Suprapubic skin (tissue), 4 donors: ENCODE data around the gene NOL11.

Source experiments
- EP300 ChIP-seq: sonication (generic); formaldehyde crosslinking; IDR thresholded peaks from one replicate; pipeline ENCODE4 v1.6.1; 2017; ENCODE audit warnings: antibody characterized with exemption
- POLR2A ChIP-seq, 2 donors: fragments of 450-650 bp; IDR thresholded peaks; one replicate each; pipeline ENCODE4 v1.6.1; 2017; ENCODE audit warnings: antibody characterized with exemption in 2 of 2, mild to moderate bottlenecking in 2 of 2, moderate library complexity in 2 of 2
- POLR2AphosphoS5 ChIP-seq, 3 donors: sonication (generic); formaldehyde crosslinking; IDR thresholded peaks; one replicate each; pipeline ENCODE4 v1.6.1; 2017; ENCODE audit warnings: antibody characterized with exemption in 3 of 3
- TF ChIP-seq, protein P1 (sequence below), 2 donors: fragments of 200-600 bp in 1 of 2; fragments of 450-650 bp in 1 of 2; sonication (generic) in 1 of 2; IDR thresholded peaks; one replicate each; pipeline ENCODE4 v1.5.1; 2016 to 2019; ENCODE audit warnings: antibody characterized with exemption in 2 of 2, mild to moderate bottlenecking in 1 of 2, moderate library complexity in 1 of 2

DNA sequence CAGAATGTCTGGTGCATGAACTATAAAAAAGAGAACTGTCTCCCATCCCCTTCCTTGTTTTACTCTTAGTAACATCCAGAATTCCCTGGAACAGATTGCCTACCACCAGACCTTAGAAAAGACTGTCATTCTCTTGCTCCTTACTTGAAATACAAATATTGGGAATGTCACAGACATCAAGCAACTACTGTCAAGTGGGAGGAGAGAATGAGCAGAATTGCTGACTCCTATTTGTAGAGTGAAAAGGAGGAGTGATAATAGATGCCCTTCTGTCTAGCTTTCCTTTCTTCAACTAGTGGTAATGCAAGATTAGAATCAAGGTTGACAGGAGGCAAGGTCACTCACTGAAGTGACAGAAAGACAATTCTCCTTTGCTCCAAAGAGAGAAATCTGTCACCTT, 23.9 kb upstream of the NOL11 start:
- TF ChIP-seq, protein P1, sequence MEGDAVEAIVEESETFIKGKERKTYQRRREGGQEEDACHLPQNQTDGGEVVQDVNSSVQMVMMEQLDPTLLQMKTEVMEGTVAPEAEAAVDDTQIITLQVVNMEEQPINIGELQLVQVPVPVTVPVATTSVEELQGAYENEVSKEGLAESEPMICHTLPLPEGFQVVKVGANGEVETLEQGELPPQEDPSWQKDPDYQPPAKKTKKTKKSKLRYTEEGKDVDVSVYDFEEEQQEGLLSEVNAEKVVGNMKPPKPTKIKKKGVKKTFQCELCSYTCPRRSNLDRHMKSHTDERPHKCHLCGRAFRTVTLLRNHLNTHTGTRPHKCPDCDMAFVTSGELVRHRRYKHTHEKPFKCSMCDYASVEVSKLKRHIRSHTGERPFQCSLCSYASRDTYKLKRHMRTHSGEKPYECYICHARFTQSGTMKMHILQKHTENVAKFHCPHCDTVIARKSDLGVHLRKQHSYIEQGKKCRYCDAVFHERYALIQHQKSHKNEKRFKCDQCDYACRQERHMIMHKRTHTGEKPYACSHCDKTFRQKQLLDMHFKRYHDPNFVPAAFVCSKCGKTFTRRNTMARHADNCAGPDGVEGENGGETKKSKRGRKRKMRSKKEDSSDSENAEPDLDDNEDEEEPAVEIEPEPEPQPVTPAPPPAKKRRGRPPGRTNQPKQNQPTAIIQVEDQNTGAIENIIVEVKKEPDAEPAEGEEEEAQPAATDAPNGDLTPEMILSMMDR (IDR thresholded peaks at IDR 0.05) = no peak
- TF ChIP-seq POLR2AphosphoS5 (IDR thresholded peaks at IDR 0.05) (no peak), EP300 (no peak), POLR2A (IDR thresholded peaks at IDR 0.05) (no peak)
